HG03103 (cell line): ENCODE data around the gene TPST1.

Experiments
- ATAC-seq: cut with Tn5 transposase; IDR thresholded peaks from one replicate; pipeline ENCODE4 v1.9.1; 2021; ENCODE audit warnings: low read depth; ENCODE audit not compliant: unreplicated experiment

TPST1 gene

DNA sequence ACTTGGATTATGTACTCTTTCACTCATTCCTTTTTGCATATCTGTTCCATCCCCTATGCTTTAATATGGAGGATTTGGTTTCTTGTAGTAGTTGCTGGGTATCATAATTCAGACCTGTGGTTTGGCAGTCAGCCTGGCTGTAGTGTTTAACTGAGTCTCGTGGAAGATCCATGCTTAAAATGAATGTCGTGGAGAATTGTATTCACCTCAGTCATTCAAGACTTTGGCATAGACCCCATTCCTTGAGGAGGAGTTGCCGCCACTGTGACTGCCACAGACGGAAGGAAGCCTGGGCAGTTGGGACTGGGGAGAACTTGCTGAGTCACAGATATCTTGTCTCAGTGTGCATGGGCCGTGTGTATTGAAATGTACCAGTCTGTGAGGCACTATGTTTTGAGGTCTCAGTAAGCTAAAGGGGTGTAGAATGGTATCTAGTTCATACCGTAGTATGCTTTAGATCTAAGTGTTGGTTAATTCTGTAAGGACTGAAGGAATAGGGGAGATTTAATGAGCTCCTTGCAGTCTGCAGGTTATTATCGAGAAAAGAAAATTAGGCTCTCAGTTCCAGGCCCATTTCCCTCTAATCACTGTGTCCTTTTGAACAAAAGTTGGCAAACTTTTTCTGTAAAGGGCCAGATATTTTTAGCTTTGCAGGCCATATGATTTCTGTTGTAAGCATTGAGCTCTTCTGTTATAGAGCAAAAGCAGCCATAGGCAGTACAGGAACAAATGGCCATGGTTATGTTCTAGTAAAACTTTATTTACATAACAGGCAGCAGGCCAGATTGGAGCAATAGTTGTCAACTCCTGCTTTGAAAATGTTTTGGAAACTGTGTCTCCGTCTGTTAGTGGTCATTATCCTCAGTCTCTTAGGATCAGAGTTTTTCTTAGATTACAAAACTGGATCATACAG, 76.8 kb downstream of the TPST1 start:
- ATAC-seq = no peak

DNA sequence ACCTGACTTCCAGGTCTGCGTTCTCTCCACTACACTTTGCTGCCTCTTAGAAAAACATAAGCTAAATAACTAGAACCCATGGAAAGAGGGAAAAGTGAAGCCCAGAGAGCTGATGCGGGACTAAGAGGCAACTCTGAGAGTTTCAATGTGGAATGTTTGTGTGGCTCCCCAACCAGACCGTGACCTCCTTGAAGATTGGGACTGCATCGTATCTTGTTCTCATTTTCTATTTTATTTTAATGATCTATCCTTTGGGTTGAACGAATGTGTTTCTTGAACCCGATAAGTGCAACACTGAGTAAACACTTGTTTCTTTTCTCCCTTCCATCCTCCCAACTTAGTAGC, 77.4 kb downstream of the TPST1 start:
- no peak for ATAC-seq

DNA sequence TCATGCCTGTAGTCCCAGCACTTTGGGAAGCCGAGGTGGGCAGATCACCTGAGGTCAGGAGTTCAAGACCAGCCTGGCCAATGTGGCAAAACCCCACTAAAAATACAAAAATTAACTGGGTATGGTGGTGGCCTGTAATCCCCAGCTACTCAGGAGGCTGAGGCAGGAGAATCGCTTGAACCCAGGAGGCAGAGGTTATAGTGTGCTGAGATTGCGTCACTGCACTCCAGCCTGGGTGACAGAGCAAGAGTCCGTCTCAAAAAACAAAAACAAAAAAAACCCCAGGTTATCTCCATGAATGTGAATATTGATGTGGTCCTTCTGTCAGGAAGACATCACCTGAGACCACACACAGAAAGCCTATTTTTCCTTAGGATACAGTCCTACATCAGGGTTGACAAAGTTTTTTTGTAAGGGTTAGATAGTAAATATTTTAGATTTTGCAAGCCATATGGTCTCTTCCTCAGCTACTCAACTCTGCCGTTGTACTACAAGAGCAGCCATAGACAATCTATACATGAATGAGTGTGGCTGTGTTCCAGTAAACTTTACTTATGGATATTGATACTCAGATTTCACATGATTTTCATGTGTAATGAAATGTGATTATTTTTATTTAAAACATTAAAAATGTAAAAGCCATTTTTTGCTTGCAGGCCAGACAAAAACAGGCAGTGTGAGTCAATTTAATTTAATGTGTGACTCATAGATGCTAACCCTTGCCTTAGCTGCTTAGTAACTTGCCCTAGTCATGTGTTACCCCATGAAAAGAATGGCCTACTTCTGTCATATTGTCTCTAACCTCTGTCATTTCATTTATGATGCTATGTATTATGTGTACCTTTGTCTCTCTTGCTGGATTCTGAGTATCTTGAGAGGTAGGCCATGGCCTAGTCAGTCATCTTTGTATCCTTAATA, 78.1 kb downstream of the TPST1 start:
- ATAC-seq = no peak

DNA sequence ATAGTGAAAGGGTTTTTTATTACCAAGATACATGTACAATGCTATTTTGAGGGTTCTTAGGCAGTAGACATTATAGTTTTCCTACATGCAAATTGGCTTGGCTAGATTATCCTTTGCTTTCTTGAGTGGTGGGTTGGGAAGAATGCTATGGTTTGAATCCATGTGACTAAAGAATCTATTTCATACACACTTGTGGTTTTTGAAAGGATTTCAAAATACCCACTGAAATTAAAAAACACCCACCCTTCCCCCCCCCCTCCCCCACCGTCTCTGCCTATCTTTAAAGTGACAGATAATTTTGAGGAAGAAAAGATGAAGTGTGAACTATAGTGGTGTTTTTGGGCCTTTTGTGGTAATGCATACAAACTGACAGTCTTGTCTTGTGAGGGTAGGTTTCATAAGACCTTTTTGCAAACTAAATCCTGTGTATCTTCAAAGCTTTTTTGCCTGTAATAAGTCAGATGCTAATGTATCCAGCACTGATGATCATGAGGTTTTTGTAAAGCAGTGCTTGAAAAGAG, 90.9 kb downstream of the TPST1 start:
- ATAC-seq = no peak

DNA sequence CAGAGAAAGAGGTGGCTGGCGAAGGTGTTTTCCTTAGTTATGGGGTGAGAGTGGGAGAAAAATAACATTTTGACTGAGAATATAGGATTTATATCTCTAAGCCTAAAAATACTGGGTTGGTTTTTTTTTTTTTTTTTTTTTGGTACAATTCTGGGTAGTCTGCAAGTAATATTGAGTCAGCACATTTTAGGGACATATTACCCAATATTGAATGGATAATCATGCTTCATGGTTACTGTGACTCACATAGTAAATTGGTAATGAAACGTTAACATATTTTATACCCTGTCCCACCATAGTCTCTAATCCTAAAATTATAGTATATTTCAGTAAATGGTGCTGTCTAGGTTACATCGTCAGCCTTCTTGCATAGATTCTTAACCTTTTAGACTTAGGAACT, 91.4 kb downstream of the TPST1 start:
- ATAC-seq = no peak

DNA sequence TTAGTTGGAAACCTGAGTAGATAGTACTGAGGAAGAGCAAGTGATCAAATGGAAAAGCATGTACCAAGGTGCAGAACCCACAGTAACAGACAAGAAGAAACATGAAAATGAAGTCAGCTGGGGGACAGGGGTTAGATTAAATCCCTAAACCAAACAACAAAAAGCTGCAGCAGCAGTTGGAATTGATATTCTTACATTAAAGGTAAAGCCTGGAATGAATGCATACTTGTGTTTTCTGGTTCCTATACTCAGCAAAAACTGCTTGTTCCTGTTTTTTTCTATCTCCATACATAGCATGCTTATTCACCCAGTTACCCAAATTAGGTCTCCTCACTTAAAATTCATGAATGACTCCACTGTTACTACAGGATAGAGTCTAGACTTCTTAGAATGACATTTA, 92.4 kb downstream of the TPST1 start:
- ATAC-seq = no peak

DNA sequence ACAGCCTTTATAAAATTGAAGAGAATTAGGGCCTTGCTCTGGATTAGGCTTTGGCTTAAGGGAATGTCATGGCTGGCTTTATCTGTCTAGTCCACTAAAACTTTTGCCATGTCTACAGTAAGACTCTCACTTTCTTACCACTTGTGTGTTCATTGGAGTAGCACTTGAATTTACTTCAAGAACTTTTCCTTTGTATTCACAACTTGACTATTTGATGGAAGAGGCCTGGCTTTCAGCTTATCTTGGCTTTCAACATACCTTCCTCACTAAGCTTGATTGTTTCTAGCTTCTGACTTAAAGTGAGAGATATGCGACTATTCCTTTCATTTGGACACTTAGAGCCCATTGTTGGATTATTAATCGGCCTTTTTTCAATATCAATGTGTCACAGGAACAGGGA, 96.1 kb downstream of the TPST1 start:
- no peak for ATAC-seq

DNA sequence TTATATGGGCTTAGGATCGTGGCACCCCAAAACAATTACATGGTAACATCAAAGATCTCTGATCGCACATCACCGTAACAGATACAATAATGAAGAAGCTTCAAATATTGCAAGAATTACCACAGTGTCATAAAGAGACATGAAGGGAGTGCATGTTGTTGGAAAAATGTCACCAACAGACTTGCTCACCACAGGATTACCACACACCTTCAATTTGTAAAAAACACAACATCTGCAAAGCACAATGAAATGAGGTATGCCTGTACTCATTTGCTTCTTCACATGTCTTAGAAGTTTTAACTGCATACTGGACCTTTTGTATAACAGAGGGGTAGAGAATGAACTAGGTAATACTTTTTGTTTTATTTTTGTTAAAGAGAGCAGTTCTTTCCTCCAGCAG, 96.6 kb downstream of the TPST1 start:
- ATAC-seq = no peak

DNA sequence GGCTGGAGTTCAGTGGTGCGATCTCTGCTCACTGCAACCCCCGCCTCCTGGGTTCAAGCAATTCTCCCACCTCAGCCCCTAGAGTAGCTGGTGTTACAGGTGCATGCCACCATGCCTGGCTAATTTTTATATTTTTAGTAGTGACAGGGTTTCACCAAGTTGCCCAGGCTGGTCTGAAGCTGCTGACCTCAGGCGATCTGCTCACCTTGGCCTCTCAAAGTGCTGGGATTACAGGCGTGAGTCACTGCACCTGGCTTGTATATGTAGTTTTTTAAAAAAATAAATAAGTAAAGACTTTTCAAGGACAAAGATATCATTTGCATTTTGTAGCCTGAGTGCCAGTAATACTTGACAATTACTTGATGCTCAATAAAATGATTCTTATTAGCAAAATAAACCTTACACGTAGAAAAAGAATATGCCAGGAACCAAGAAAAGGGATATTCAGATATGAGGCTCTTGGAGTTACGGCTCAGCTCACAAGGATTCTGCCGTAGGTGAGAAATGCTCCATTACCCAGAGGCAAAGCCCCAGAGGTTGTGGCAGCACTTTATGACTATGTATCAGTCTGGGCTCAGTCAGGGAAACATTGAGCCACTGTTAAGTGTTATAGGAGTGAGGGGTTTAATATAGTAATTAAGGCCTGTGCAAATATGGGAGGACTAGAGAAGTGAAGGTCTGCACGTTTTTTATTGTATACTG, 98.5 kb downstream of the TPST1 start:
- ATAC-seq = no peak

DNA sequence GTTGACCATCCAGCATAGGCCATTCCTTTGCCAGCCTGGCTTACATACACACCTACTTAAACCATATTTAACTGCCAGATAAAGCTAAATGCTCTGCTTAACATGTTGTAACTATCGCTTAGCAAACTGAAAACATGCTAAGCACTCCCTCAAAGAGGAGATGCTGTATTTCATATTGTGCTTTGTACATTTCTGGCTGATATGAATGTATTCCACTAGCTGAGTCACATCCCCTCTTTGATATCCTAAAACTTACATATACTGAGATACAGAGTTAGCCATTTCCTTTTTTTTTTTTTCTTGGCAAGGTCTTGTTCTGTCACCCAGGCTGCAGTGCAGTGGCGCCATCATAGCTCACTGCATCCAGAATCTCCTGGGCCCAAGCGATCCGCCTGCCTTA, 99.4 kb downstream of the TPST1 start:
- no peak for ATAC-seq

DNA sequence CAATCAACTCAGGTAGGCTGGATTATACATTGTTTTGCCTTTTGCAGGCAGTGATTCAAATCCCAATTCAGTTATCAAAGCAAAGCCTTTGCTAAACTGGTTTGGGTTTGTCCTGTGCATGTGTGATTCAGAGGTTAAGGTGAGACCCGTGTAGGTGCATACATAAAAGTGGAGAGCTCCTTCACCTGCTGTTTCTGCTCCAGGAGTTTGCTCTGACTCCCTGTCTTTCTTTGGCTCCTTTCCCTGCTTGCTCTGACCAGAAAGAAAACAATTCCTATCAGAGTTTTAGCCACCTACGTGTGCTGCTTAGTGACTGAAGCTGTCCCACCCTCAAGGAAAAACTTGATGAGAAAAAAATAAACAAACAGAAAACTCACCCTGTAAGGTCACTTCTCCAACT, 101.1 kb downstream of the TPST1 start:
- ATAC-seq = no peak

DNA sequence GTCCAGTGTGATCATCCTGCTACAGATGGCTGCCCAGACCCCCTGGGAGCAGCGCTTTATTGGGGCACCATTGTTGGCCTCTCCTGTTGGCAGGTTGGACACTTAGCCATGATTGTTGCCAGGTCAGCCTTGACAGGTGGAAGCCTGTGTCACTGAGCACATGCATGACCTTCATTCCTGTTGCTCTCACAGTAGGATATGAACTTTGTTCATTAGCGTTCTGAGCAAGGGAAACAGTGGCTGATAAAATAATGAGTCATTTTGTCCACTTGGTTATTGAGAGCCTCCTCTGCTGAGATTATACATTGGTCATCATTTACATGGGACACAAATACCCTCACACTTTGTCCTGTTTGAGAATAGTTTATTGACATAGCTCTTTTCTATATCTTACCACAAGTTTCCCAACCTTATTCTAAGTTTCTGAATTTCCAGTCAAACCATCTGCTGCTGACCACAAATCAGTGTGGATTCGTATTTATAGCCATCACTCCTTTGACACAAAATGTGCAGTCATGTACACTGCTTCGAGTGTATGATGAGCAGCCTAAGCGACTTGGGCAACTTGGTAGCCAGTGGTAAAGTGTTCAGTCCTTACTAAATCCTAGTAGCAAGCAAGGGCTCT, 102.6 kb downstream of the TPST1 start:
- ATAC-seq = no peak

DNA sequence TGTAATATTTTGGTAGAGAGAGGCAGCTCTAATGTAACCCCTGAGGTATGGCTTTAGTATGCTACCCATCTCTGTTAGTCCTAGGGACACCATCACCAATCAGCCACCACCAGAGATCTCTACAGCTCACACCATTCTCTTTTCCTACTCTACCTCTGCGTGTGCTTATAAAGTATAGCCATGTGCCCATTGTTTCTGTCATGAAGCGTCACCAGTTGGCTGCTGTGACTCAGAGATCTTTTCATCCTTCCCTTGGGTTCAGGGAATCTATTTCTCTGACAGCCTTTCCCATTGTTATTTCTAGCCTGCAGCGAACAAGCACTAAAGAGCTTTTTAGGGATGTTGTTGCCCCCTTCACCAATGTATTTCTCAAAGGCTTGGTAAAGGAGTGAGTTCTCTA, 103.3 kb downstream of the TPST1 start:
- no peak for ATAC-seq

DNA sequence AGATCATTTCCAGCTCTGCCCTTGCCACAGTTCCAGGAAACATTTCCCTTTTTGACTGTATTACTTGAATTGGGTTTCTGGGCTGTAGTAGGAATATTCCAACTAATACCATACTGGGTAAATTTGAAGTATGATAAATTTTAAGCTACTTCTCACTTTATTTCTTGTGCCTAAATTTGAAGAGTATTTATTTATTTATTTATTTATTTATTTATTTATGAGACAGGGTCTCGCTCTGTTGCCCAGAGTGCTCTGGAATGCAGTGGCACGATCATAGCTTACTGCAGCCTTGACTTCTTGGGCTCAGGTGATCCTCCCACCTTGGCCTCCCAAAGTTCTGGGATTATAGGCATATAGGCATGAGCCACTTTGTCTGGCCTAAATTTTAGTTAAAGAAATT, 105.5 kb downstream of the TPST1 start:
- ATAC-seq = no peak

DNA sequence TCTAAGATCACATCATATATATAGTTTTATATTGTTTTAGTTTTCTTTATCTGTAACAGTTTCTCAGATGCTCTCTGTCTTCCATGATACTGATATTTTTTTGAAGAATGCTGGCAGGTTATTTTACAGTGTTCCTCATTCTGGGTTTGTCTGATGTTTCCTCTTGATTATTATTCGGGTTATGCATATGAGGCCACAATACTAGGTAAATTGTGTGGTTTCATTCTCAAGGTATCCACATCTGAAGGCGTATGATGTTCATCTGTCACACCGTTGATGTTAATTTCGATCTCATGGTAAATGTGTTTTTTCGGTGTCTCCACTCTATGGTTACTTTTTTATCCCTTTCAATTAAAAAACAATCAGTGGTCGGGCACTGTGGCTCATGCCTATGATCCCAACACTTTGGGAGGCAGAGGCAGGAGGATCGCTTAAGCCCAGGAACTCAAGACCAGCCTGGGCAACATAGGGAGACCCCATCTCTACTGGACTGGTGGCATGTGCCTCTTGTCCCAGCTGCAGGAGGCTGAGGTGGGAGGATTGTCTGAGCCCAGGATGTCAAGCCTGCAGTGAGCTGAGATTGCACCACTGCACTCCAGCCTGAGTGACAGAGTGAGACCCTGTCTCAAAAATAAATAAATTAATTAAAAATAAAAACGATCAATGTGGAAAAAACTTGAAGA, 108.9 kb downstream of the TPST1 start:
- no peak for ATAC-seq

DNA sequence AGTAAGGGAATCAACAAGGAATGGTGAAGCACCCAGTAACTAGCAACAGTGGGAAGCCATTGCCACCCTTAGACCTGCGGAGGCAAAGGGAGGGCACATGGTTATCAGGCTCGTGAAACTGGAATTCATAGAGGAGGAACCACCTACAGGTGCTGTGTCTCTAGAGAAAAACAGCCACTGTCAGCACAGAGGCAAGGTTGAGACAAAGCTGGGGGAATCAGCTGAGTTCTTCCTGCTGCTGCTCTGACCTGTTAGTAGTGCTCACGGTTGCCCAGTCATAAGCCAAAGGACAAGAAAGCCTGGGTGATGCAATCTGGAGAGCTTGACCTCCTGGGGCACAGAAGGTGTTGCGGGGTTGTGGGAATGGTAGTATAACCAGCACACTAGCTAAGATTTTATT, 110.1 kb downstream of the TPST1 start:
- no peak for ATAC-seq

DNA sequence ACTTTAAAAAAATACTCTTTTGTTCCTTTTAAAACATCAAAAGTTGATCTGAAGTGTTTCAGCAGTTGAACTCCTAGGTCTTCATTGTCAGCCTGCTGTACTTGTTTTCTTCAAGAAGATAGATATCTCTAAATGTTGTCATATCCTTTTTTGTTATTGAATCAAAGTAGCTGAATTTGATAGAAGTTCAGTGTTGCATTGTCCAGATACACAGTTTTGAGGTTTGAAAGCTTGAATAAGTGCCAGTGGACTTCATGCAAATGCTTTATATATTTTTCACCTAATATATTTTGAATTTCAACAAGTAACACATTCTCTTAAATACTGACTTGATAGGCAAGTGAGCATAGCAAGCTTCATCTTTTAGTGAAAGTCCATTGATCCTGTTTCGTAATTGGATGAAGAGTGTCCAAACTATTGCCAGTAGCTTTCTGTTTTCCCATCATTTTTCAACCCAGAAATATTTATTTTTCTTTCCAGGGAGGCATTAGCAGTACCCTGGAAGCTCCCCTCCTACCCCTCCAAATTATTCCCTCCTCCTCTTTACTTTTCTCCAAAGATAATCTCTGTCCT, 114.4 kb downstream of the TPST1 start:
- no peak for ATAC-seq

DNA sequence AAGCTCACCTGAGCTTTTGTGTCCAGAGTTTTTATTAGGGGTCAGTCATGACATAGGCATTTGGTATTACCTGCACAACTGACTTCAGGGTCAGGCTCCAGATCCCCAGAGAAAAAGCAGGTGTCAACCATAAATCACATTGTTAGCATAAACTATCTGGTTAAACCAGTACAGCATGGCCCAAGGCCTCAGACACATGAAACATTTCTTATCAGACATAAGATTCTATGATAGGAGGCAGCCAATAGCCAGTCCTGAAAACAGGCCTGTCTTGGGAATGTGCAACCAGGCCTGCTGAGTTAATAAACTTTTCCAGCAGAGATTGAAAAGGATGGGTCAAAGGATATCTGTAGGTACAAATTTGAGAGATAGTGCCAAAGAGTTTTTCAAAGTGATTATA, 116.1 kb downstream of the TPST1 start:
- no peak for ATAC-seq

DNA sequence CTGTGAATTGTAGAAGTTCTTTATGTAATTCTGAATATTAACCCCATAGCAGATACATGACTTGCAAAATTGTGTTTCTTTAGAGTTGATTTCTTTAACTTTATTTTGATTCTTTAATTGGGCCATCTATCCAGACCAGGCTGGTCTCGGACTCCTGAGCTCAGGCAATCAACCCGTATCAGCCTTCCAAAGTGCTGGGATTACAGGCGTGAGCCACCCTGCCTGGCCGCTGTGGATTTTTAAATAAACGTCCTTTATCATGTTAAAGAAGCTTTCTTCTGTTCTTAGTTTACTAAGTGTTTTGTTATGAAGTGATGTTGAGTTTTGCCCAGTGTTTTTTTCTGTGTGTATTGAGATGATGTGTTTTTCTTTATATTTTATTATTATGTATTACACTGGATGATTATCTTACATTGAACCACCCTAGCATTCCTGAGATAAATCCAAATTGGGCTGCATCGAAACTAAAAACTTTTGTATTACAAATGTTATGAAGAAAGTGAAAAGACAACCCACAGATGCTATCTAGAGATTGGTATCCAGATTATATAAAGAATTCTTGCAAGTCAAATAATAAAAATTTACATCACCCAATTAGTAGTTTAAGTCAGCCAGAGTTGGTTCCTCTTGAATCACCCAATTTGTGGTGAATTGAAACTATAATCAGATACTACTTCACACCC, 118.1 kb downstream of the TPST1 start:
- ATAC-seq = no peak
